Stimulated activated CD8-positive, alpha-beta memory T cell treated with anti-CD3 and anti-CD28 coated beads, Interleukin-4, amount 100 ng/mL, for 24 hours (primary cell): ENCODE measurements around the gene SH2D3C.
"Not testable (repeated sequence)": the region's sequence is repeated elsewhere in the genome, so short reads cannot be mapped to it uniquely, and the experiment has no call there.

ENCODE experiments used
- DNase-seq: peaks from one replicate; pipeline ENCODE4 v3.0.0-alpha.2; 2020; ENCODE audit warnings: low read depth

SH2D3C gene

DNA sequence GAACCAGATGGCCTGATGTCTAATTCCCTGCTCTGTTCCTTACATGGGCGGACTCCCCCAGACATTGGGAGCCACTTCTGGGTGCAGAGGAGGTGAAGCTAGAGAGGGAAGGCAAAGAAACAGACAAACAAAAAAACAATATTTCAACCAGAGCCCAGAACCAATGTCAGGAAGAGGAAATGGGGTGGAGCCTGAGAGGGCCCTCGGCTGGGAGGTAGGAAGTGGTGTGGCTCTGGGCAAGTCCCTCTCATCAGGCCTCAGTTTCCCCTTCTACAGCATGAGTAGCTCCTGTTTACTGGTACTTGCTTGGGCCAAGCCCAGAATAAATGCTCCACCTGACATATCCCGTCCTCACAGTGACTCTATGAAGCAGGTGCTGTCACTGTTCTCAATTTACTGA lies 11.1 kb downstream of the SH2D3C start:
- DNase-seq = no peak

GRCh38 chr9:127765418-127765817 lies 13.0 kb downstream of the SH2D3C start:
- no peak for DNase-seq

DNA sequence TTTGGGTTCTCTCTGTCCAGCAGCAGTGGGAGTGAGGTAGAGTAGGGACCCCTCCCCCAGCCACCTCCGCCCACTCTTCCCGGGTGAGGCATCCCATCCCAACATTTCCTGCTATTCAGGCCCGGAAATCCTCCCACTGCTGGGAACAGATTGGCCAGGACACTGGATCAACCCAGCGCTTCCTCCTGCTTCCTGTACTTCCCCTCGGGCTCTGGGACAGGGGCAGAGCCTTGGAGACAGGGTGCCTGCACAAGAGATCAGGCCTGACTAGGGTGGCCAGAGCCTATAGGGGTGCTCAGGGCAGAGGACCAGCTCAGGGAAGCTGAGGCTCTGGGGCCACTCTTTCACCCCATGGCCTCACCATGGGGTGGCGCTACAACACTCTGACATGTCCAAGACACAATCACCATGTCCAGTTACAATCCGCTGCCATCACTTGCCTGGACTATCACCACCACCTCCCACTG lies 14.5 kb downstream of the SH2D3C start:
- no peak for DNase-seq

GRCh38 chr9:127762111-127762676 lies 16.3 kb downstream of the SH2D3C start:
- DNase-seq = no peak

DNA sequence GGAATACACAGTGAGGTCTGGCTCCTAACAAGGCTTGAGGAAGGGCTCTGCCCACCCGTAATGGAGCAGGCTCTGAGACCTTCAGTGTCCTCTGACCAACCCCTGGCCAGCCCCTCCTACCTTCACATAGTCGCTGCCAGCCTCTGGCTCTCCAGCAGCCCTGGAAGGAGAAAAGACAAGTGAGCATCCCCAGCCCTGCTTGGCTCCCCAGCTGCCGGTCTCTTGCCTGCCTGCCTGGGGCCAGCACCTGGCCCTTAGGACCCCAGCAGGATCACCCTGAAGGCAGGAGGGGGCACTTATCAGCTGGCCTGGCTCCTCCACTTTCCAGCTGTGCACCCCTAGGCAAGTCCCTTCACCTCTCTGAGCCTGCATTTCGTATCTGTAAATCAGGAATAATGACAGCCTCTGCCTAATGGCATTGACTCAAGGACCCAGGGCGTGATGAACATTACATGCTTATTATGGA lies 16.9 kb downstream of the SH2D3C start:
- no peak for DNase-seq

DNA sequence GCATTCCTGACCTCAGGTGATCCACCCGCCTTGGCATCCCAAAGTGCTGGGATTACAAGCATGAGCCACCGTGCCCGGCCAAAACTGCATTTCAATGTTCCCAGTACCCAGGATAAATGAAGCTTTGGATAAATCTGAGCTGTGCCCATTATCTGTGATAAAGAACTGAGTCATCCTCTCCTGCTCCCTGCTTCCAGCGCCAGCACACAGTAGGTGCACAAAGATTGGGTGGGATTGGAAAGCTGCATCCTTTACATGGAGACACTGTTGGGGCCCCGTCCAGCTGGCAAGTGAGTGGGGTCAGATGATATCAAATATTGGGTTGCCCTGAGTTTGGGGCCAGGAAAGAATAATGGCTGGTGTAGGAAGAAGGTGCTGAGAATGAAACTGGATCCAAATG lies 17.4 kb downstream of the SH2D3C start:
- no peak for DNase-seq

DNA sequence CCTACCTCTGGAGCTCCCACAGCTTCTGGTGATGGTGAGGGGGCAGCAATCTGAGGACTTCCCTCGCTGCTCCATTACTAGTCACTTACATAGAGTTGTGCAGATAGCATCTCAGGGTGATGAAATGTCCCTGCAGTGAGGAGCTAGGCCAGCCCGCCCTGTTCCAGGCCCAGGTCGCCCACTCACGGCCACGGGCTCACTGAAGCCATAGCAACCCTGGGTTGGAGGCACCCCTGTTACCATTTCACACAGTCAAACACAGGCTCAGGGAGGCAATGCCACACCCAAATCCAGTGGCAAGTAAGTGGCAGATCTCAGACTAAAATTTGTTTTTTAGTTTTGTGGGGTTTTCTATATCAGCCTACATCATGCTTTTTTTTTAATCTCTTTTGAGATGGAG lies 19.6 kb downstream of the SH2D3C start:
- no peak for DNase-seq

DNA sequence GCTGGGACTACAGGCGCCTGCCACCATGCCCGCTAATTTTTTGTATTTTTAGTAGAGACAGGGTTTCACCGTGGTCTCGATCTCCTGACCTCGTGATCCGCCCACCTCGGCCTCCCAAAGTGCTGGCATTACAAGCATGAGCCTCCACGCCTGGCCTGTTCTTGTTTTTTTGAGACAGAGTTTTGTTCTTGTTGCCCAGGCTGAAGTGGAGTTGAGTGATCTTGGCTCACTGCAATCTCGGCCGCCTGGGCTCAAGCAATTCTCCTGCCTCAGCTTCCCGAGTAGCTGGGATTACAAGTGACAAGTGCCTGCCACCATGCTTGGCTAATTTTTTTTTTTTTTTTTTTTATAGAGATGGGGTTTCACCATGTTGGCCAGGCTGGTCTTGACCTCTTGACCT lies 21.7 kb downstream of the SH2D3C start:
- DNase-seq = not testable (repeated sequence)

DNA sequence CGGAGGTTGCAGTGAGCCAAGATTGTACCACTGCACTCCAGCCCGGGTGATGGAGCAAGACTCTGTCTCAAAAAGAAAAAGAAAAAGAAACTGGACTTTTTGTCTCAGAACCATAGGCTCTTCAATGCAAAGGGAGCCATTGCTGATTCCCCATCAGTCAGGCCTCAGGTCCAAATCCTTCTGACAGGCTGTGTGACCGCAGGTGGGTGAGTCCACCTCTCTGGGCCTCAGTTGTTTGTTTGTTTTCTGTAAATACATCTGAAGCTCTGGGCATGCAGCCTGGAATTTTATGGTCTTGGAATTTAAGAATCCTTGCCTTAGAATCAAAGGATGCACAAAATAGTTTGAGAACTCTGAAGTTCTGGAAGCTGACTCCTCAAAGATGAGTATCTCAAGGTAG lies 22.2 kb downstream of the SH2D3C start:
- DNase-seq = no peak

DNA sequence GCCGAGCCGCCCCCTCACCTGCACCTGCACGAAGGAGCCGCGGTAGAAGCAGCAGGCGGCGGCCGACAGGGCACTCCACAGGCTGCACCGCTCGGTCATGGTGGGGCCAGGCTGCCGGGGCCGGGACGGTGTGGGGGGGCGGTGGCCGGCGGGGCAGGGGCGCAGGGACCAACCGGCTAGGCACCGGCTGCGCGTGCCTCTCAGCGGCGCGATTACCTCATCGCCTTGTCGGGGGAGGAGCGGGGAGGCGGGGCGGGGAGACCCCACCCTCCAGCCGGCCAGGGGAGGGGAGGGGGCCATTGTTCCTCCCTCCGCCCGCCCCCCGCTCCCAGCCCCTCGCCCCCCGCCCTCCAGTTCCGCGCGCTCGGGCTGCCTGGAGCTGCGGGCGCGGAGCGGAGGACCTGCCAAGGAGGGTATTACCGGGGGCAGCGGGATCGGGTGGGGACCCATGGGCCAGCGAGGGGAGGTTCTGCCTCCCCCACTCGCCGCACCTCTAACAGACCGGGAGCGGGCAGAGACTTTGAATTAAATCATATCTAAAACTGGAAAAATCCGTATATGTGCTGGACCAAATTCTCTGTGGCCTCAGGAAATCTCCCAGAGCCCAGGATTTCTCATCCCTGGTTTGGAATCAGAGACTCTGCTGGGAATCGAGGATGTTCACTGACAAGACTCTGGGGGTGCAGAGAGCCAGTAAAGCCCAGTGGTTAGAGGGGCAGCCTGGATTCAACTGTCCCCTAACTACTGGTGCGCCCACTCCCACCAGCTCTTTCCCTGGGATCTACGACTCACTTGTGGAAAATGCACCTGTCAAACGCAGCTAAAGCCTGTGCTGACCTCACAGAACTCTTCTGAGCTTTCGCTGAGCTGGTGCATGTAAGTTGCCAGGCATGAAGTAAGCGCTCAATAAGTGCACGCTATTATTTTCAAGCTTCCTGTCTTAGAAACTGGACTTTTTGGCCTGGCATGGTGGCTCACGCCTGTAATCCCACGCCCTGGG lies 23.1 kb downstream of the SH2D3C start:
- no peak for DNase-seq

GRCh38 chr9:127754099-127755060 lies 24.1 kb downstream of the SH2D3C start:
- no peak for DNase-seq

DNA sequence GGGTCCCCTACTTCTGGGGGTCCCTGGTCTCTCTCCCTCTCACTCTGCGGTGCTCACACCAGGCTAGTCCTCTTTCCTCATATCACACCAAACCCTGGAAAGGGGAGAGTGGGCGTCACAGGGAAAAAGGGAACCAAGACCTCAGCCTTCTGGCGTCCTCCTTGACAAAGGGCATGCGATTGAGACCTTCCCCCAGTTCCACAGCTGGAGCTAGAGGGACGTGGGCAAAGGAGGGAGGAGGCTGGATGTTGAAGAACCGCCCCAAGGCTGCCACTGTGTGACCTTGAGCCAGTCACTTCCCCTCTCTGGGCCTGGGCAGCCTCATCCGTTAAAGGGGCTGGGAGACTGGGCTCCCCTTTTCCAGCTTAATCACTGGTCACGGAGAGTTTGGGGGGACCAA lies 24.8 kb downstream of the SH2D3C start:
- no peak for DNase-seq

- no peak for DNase-seq
These were observed 25.3 kb downstream of the SH2D3C start for GRCh38 chr9:127753148-127753547.

GRCh38 chr9:127751269-127752054 lies 27.0 kb downstream of the SH2D3C start:
- DNase-seq = no peak

DNA sequence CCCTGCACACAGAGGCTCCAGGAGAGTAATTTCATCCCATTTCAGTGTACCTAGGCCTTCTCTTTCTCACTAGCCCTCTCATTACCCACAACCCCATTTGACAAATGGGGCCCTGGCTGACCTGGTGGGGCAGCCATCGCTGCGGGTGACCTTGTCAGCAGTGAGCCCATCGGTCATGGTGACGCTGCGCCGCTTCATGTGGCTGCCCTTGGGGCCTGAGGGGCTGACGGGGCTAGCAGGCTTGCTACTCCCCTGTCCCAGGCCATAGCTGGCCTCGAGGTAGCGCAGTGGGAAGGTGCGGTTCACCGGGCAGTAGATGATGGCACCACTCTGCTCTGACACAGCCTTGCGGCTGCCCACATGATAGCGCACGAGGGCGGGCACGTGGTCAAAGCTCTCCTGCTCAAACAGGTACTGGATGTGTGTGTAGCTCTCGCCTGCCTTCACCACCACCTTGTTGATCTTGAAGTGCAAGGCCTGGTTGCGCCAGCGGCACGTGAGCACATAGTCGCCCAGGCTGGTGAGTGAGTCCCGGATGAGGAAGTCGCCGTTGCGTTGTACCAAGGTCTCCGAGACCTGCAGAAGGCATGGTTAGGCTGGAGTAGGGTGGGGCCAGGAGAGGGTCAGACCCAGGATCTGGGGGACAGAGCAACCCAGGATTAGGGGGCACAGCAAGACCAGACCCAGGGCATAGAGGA lies 29.2 kb downstream of the SH2D3C start:
- DNase-seq = no peak

DNA sequence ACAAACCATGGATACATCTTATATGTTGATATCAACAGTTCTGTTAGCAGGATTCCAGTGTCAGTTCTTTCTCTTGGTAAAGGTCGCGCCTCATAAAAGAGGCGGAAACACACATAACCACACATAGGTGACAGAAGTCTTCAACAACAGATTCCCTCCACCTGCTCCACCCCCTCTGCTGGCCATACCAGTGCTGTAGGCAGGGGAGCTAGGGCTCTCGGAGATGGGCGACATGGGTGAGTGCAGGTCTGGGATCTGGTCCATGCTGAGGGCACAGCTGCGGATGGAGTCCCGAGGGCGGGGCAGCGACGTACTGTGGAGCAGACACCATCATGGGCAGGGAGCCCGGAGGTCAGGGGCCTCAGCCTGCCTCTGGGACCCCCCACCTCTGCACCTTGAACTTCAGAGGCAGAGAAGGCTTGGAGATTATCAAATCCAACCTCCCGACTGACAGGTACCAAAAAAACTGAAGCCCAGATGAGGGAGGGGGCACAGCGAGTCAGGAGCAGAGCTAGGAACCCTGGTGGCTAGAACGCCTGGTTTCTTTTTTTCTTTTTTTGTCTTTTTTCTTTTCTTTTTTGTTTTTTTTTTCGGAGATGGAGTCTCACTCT lies 31.4 kb downstream of the SH2D3C start:
- DNase-seq = no peak

- no peak for DNase-seq
These were observed 33.9 kb downstream of the SH2D3C start for GRCh38 chr9:127744398-127745110.

DNA sequence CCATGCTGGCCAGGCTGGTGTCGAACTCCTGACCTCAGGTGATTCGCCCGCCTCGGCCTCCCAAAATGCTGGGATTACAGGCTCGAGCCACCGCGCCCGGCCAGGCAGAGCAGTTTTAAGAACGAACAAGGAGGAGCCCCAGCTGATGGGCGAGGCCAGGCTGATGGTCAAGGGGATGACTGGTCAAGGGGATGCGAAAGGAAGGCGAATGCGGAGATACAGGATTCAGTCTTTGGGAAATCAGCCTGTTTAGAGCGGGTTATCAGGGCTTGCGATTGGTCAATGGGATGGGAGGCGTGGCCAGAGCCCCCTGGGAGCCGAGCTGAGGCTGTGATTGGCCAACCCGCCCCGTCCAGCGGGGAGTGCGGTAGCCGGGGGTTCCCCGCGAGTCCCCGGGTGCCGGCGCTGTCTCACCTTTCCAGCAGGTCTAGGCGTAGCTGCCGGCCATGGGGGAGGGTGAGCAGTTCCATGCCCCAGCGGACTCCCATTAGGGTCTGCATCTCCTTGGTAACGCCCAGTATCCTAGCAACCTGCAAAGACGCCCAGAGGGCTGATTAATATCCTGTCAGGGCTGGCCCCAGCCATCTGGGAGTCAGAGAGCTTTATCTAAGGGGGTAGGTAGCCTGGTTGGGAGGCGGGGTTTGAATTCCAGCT lies 35.9 kb downstream of the SH2D3C start:
- DNase-seq = no peak

GRCh38 chr9:127741831-127742434 lies 36.5 kb downstream of the SH2D3C start:
- DNase-seq = no peak
